GM12878 (cell line): ENCODE measurements around the gene YWHAQ. TPM values are rescaled to one million over a fixed set of nuclear protein-coding genes. Genes with fewer than 3 reads are reported as not detected.

Source experiments
- ATAC-seq: fragments of 200-7000 bp; cut with Tn5 transposase; 3 replicates; pipeline ENCODE4 v1.9.1; 2020; ENCODE audit warnings: mild to moderate bottlenecking, moderate library complexity
- BruUV-seq: library from RNA; stranded (reverse); fragments of 400-500 nt; replicated peaks from 2 replicates; lab custom pipeline; 2021; lab: Mats Ljungman, UMichigan
- CTCF ChIA-PET: fragments of 300-600 bp; sonication (Branson Sonifier 250); formaldehyde crosslinking; extraction: SDS; loops from one replicate; lab custom pipeline; 2021; ENCODE audit warnings: inconsistent platforms; lab: Yijun Ruan, JAX
- POLR2A ChIA-PET: fragments of 350-600 bp; formaldehyde crosslinking; extraction: SDS; loops from one replicate; lab custom pipeline; 2021; ENCODE audit warnings: inconsistent platforms; lab: Charles Lee
- RAD21 ChIA-PET: fragments of 300-600 bp; sonication (Branson Sonifier 250); formaldehyde crosslinking; loops from one replicate; lab custom pipeline; 2023; ENCODE audit warnings: antibody characterized with exemption; ENCODE audit not compliant: unreplicated experiment; lab: Charles Lee
- SMC1A ChIA-PET: fragments of 300-600 bp; sonication (Branson Sonifier 250); formaldehyde crosslinking; loops from one replicate; lab custom pipeline; 2023; ENCODE audit not compliant: unreplicated experiment, uncharacterized antibody; lab: Charles Lee
- DNase-seq: peaks from one replicate; pipeline ENCODE4 v3.0.0-alpha.2; 2011; ENCODE audit warnings: low read depth, low spot score
- FAIRE-seq: peaks from 3 replicates; lab custom pipeline; 2011; peaks lifted over from hg19 to GRCh38; lab: Jason Lieb, UNC
- H2AFZ ChIP-seq: 2 replicates; pipeline ENCODE4 v1.6.0; 2011; ENCODE audit warnings: low read depth, low read length, control low read depth; ENCODE audit not compliant: control insufficient read depth
- H3K27ac ChIP-seq: 2 replicates; pipeline ENCODE4 v1.5.1; 2011; ENCODE audit warnings: control low read depth; ENCODE audit not compliant: control insufficient read depth, insufficient read depth
- H3K27me3 ChIP-seq, 2 experiments: replicated peaks in 1 of 2; 2 replicates each; pipeline versions ENCODE4 v1.6.0 to v1.6.1; 2011; ENCODE audit warnings: low read length in 1 of 2; ENCODE audit not compliant: control insufficient read depth in 2 of 2, insufficient read depth in 2 of 2
- H3K36me3 ChIP-seq, 2 experiments: 2 replicates each; pipeline ENCODE4 v1.5.1; 2011; ENCODE audit warnings: low read length in 1 of 2; ENCODE audit not compliant: control insufficient read depth in 2 of 2, insufficient read depth in 2 of 2
- H3K4me1 ChIP-seq: 2 replicates; pipeline ENCODE4 v1.6.1; 2011; ENCODE audit warnings: mild to moderate bottlenecking, low read length, moderate library complexity, mixed read lengths; ENCODE audit not compliant: control insufficient read depth, insufficient read depth
- H3K4me2 ChIP-seq: 2 replicates; pipeline ENCODE4 v1.6.0; 2011; ENCODE audit warnings: control low read depth; ENCODE audit not compliant: control insufficient read depth, insufficient read depth
- H3K4me3 ChIP-seq: fragments of 200-600 bp; sonication (generic); 2 replicates; pipeline ENCODE4 v1.5.1; 2016
- H3K79me2 ChIP-seq: 2 replicates; pipeline ENCODE4 v1.6.0; 2011; ENCODE audit warnings: low read length; ENCODE audit not compliant: control insufficient read depth, insufficient read depth
- H3K9ac ChIP-seq: 2 replicates; pipeline ENCODE4 v1.8.0; 2011; ENCODE audit warnings: low read length, control low read depth, mixed read lengths; ENCODE audit not compliant: control insufficient read depth, insufficient read depth
- H3K9me3 ChIP-seq: replicated peaks from 3 replicates; pipeline ENCODE4 v1.5.1; 2011; ENCODE audit warnings: mild to moderate bottlenecking, low read length; ENCODE audit not compliant: control insufficient read depth, insufficient read depth
- H4K20me1 ChIP-seq: 2 replicates; pipeline ENCODE4 v1.6.0; 2011; ENCODE audit not compliant: control insufficient read depth, insufficient read depth
- ASH2L ChIP-seq: fragments of 300-600, 200-600 bp; sonication (generic); IDR thresholded peaks from 2 replicates; pipeline ENCODE4 v1.6.1; 2017; ENCODE audit warnings: low read depth, mild to moderate bottlenecking, borderline replicate concordance
- CREB1 ChIP-seq: IDR thresholded peaks from 2 replicates; pipeline ENCODE4 v1.6.1; 2012; ENCODE audit warnings: low read depth, mild to moderate bottlenecking, inconsistent platforms
- CUX1 ChIP-seq: IDR thresholded peaks from 2 replicates; pipeline ENCODE4 v1.6.1; 2012; ENCODE audit warnings: improper control_type of control experiment, low read depth, low read length; ENCODE audit not compliant: insufficient replicate concordance
- GABPA ChIP-seq: IDR thresholded peaks from 2 replicates; pipeline ENCODE4 v1.6.1; 2014; ENCODE audit warnings: antibody characterized with exemption, low read depth, mild to moderate bottlenecking, inconsistent platforms
- HDGF ChIP-seq: fragments of 450-650 bp; IDR thresholded peaks from 2 replicates; pipeline ENCODE4 v1.6.1; 2016; ENCODE audit warnings: antibody characterized with exemption
- KLF5 ChIP-seq: fragments of 450-650 bp; IDR thresholded peaks from 2 replicates; pipeline ENCODE4 v1.6.1; 2014; ENCODE audit warnings: mild to moderate bottlenecking; ENCODE audit not compliant: partially characterized antibody
- MEF2A ChIP-seq: IDR thresholded peaks from 2 replicates; pipeline ENCODE4 v1.6.1; 2011; ENCODE audit warnings: low read depth, mild to moderate bottlenecking, low read length, moderate library complexity; ENCODE audit not compliant: insufficient read depth
- MYB ChIP-seq: fragments of 150-350 bp; IDR thresholded peaks from 2 replicates; pipeline ENCODE4 v1.6.1; 2014; ENCODE audit warnings: mild to moderate bottlenecking, low read depth, low read length, borderline replicate concordance
- NFYA ChIP-seq: IDR thresholded peaks from 2 replicates; pipeline ENCODE4 v1.6.1; 2011; ENCODE audit warnings: low read depth, mild to moderate bottlenecking, low read length, improper control_type of control experiment, borderline replicate concordance
- RUNX3 ChIP-seq: IDR thresholded peaks from 2 replicates; pipeline ENCODE4 v1.6.1; 2012; ENCODE audit warnings: low read length, inconsistent platforms
- SP1 ChIP-seq: IDR thresholded peaks from one replicate; pipeline ENCODE4 v1.6.1; 2011; ENCODE audit warnings: low read depth, low read length
- STAT1 ChIP-seq: fragments of 450-650 bp; conservative IDR thresholded peaks from 2 replicates; pipeline ENCODE4 v1.6.1; 2014; ENCODE audit warnings: antibody characterized with exemption, mild to moderate bottlenecking
- TARDBP ChIP-seq: IDR thresholded peaks from 2 replicates; pipeline ENCODE4 v1.6.1; 2016; ENCODE audit warnings: borderline replicate concordance
- TBL1XR1 ChIP-seq: IDR thresholded peaks from 2 replicates; pipeline ENCODE4 v1.6.1; 2012; ENCODE audit warnings: low read depth, low read length, improper control_type of control experiment
- ZBED1 ChIP-seq: IDR thresholded peaks from 2 replicates; pipeline ENCODE4 v1.6.1; 2016; ENCODE audit warnings: borderline replicate concordance
- ZNF207 ChIP-seq: fragments of 450-650 bp; IDR thresholded peaks from 2 replicates; pipeline ENCODE4 v1.6.1; 2014; ENCODE audit warnings: antibody characterized with exemption, mild to moderate bottlenecking, borderline replicate concordance
- ZNF24 ChIP-seq: fragments of 450-650 bp; IDR thresholded peaks from 2 replicates; pipeline ENCODE4 v1.6.1; 2017; ENCODE audit warnings: antibody characterized with exemption, mild to moderate bottlenecking
- WGBS: methylation state at CpG from one replicate; pipeline ENCODE4 v1.1.6; 2016; ENCODE audit warnings: low lambda C conversion rate; ENCODE audit not compliant: insufficient replicate concordance, insufficient coverage; ENCODE audit errors: missing lambda C conversion rate; 5-methylcytosine and 5-hydroxymethylcytosine counted together
- in situ Hi-C: fragments of 300-500 bp; cut with MboI; formaldehyde crosslinking; loops from 9 replicates; pipeline ENCODE4 v1.14.3; 2018; ENCODE audit warnings: mixed read lengths
- intact Hi-C: fragments of 100-400 bp; cut with micrococcal nuclease; formaldehyde crosslinking; loops from one replicate; pipeline ENCODE4 v1.14.2; 2022; ENCODE audit not compliant: unreplicated experiment
- polyA plus RNA-seq, 11 experiments: library from polyadenylated mRNA; depleted of rRNA in 4 of 11; unstranded in 6 of 11; stranded (reverse) in 5 of 11; fragments of >200 nt; fragmentation: Nextera tagmentation in 4 of 11; fragmentation: Illumina TruSeq in 1 of 11; extraction: Ambion mirVana in 4 of 11; extraction: Trizol in 1 of 11; gene quantifications; 1 replicate in 1 of 11; 2 replicates in 10 of 11; pipeline versions ENCODE4 v1.2.1 to v1.2.3, GENCODE V29; 2011 to 2016; ENCODE audit warnings: inconsistent platforms in 2 of 11, missing spikeins in 2 of 11, low read depth in 1 of 11
- total RNA-seq, 4 experiments: library from RNA; depleted of rRNA in 3 of 4; stranded (reverse); fragments of >200 nt in 3 of 4; fragmentation: Illumina TruSeq in 1 of 4; extraction: Trizol in 1 of 4; gene quantifications; 2 replicates each; pipeline versions ENCODE4 v1.2.1 to v1.2.3, GENCODE V29; 2013 to 2021

Gene YWHAQ
- total and polyA plus RNA-seq, 10 of the 15 experiments (the other 5 are each of a cell fraction or from before 2014, with no cell fraction given), result 63.0 to 515 (median 219) TPM

DNA sequence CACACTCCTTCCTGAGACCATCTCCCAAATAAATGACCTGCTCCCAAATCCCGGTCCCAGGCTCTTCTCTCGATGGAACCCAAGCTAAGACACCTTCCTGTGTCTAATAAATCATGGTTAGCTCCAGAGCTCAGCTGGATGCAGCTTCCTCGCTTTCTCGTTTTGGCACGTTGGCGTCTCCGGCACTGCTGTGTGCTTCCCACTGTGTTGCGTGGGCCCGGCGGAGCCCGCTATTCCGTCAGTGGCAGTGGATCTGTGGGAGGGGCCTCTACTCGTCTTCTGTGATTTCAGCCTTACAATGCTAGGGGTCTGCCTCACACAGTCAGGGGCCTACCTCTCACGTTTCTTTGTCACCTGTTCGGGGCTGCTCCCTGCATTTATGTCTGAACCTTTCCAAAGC, 29.4 kb upstream of the YWHAQ start (continued):
- TF ChIP-seq NFYA, result no peak
- TF ChIP-seq TARDBP, result no peak

DNA sequence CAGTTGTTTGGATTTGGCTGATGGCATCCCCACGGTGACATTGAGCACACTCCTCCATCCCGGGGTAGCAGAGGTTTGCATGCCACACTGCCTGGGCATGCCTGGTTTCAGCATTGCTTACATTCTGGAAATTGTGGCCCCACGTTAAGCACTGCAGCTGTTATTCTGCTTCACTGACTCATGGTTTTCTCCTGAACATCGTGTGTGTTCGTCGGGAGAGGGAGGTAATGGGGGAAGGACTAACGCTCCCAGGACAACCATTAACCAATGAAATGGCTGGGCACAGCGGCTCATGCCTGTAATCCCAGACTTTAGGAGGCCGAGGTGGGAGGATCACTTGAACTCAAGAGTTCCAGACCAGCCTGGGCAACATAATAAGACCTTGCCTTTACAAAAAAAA, 28.2 kb upstream of the YWHAQ start:
- Histone ChIP-seq H3K36me3 (no peaks in the 10 kb centered on the region), H3K79me2 (no peaks in the 10 kb centered on the region), H4K20me1 (no peaks in the 10 kb centered on the region), H3K27me3 (no peaks in the 10 kb centered on the region)
- DNase-seq (no peak), FAIRE-seq (no peak)
- ChIA-PET SMC1A (interaction anchor here (0.8 kb wide), 1 partner anchor 64 kb away, joined by 3 read pairs; no protein-coding TSS in a partner anchor), RAD21 (no interaction called here), POLR2A (no interaction called here), CTCF (no interaction called here)
- whole genome bisulfite sequencing, result 66% methylated on average over 9 of the region's 9 CpGs
- intact Hi-C loops, result loop anchor here (5.0 kb wide), 1 partner anchor 102 kb away; the partner anchor contains the start of gene ADAM17
- TF ChIP-seq HDGF, result no peak
- no peak for TF ChIP-seq STAT1
- no peak for TF ChIP-seq KLF5
- TF ChIP-seq ASH2L, result no peak
- no peak for TF ChIP-seq ZNF24
- TF ChIP-seq CUX1, result no peak
- no peak for TF ChIP-seq ZBED1
- TF ChIP-seq TBL1XR1, result no peak
- no peak for TF ChIP-seq ZNF207
- no peak for TF ChIP-seq MEF2A
- TF ChIP-seq MYB, result no peak
- TF ChIP-seq RUNX3, result no peak
- no peak for TF ChIP-seq GABPA
- TF ChIP-seq CREB1, result no peak
- TF ChIP-seq SP1, result no peak
- TF ChIP-seq, all 136 proteins: peak for 0
- no peak for ATAC-seq
- H2AFZ ChIP-seq, result no peak overlapping the region
- no peak overlapping the region for H3K27ac ChIP-seq
- no peak overlapping the region for H3K4me2 ChIP-seq
- no peak overlapping the region for H3K4me3 ChIP-seq
- no peaks in the 10 kb centered on the region for H3K9me3 ChIP-seq
- no peak overlapping the region for H3K9ac ChIP-seq
- BruUV-seq, result no TSS peak
- in situ Hi-C loops, result no loop called here
- peaks cover 60% of the 10 kb centered on the region for H3K4me1 ChIP-seq
